Endothelial cell (in vitro differentiated cells): ENCODE results near the gene POLA1. TPM values are rescaled to one million over a fixed set of nuclear protein-coding genes. Genes with fewer than 3 reads are reported as not detected.

ENCODE experiments used
- DNase-seq: peaks from one replicate; pipeline ENCODE4 v3.0.0; 2021; ENCODE audit warnings: low spot score
- H3K27ac Mint-ChIP-seq: one replicate; pipeline ENCODE4 v1.8.0; 2021; ENCODE audit warnings: mixed read lengths, inconsistent platforms; ENCODE audit not compliant: unreplicated experiment
- H3K27me3 Mint-ChIP-seq: one replicate; pipeline ENCODE4 v1.8.0; 2021; ENCODE audit warnings: mild to moderate bottlenecking, moderate library complexity, mixed read lengths, inconsistent platforms; ENCODE audit not compliant: unreplicated experiment
- H3K36me3 Mint-ChIP-seq: one replicate; pipeline ENCODE4 v1.8.0; 2021; ENCODE audit warnings: mild to moderate bottlenecking, low read depth, mixed read lengths, inconsistent platforms; ENCODE audit not compliant: unreplicated experiment
- H3K4me1 Mint-ChIP-seq: one replicate; pipeline ENCODE4 v1.8.0; 2021; ENCODE audit warnings: mild to moderate bottlenecking, mixed read lengths, inconsistent platforms; ENCODE audit not compliant: unreplicated experiment
- H3K4me3 Mint-ChIP-seq: one replicate; pipeline ENCODE4 v1.8.0; 2021; ENCODE audit warnings: mild to moderate bottlenecking, mixed read lengths, inconsistent platforms; ENCODE audit not compliant: unreplicated experiment
- H3K9me3 Mint-ChIP-seq: one replicate; pipeline ENCODE4 v1.8.0; 2021; ENCODE audit warnings: mixed read lengths, inconsistent platforms; ENCODE audit not compliant: unreplicated experiment
- total RNA-seq: library from RNA; stranded (reverse); fragmentation: NEBNext Ultra II Directional; extraction: Animal tissue kit (Norgen Biotek cat#: 25700); gene quantifications from one replicate; pipeline ENCODE4 v1.2.1, GENCODE V29; 2021; ENCODE audit not compliant: unreplicated experiment
- TF ChIP-seq, protein P1 (sequence below): fragments of 200-600 bp; sonication (generic); IDR thresholded peaks from one replicate; pipeline ENCODE4 v1.5.0; 2021; ENCODE audit warnings: antibody characterized with exemption; ENCODE audit not compliant: unreplicated experiment

The POLA1 gene
- total RNA-seq, 1 donor from 2014 or later: 12.9 TPM

DNA sequence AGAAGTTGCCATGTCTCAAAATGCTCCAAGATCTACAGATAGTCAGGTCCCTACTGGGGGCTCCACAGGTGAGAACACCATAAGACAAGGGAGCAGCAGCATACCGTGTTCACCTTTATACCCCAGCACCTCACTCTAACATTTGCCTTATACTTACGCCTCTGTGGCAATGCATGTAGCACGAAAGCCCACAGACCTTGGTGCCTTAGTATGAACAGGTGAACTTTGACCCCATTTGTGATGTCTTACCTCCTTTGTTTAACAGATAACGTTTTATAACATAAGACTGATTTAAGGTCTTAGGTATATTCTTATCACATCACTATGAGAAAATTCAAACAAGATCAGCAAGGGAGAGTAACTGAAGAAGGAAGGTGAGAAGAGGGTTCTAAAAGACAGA, 193.2 kb downstream of the POLA1 start:
- no peaks in the 10 kb centered on the region for H3K4me1 Mint-ChIP-seq
- H3K36me3 Mint-ChIP-seq: no peaks in the 10 kb centered on the region
- TF ChIP-seq, protein P1, sequence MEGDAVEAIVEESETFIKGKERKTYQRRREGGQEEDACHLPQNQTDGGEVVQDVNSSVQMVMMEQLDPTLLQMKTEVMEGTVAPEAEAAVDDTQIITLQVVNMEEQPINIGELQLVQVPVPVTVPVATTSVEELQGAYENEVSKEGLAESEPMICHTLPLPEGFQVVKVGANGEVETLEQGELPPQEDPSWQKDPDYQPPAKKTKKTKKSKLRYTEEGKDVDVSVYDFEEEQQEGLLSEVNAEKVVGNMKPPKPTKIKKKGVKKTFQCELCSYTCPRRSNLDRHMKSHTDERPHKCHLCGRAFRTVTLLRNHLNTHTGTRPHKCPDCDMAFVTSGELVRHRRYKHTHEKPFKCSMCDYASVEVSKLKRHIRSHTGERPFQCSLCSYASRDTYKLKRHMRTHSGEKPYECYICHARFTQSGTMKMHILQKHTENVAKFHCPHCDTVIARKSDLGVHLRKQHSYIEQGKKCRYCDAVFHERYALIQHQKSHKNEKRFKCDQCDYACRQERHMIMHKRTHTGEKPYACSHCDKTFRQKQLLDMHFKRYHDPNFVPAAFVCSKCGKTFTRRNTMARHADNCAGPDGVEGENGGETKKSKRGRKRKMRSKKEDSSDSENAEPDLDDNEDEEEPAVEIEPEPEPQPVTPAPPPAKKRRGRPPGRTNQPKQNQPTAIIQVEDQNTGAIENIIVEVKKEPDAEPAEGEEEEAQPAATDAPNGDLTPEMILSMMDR: no peak
- no peak overlapping the region for H3K27ac Mint-ChIP-seq
- peaks cover 2% of the 10 kb centered on the region for H3K27me3 Mint-ChIP-seq
- H3K4me3 Mint-ChIP-seq: no peak overlapping the region
- DNase-seq: no peak
- H3K9me3 Mint-ChIP-seq: no peaks in the 10 kb centered on the region

DNA sequence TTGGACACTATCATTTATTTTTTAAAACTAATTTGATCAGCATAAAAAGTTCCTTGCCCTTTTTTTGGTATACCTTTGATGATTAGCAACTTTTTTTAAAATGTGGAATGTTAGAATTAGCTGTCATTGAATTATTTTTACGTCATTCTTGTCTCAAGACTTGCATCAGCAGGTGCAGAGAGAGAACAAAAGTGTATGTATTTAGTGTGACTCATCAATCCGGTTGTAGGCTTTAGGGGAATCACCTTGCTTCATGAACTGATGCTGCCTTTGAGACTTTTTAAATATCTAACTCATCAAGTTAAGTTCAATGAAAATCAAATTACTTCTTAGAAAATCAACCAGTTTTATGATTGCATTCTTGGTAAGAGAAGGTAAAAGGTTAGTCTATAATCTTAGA, 197.0 kb downstream of the POLA1 start:
- TF ChIP-seq, protein P1: no peak
- no peak for DNase-seq
- Mint-ChIP-seq H3K27ac (no peak overlapping the region), H3K36me3 (no peaks in the 10 kb centered on the region), H3K27me3 (no peaks in the 10 kb centered on the region), H3K4me3 (no peak overlapping the region), H3K9me3 (no peaks in the 10 kb centered on the region), H3K4me1 (no peaks in the 10 kb centered on the region)

DNA sequence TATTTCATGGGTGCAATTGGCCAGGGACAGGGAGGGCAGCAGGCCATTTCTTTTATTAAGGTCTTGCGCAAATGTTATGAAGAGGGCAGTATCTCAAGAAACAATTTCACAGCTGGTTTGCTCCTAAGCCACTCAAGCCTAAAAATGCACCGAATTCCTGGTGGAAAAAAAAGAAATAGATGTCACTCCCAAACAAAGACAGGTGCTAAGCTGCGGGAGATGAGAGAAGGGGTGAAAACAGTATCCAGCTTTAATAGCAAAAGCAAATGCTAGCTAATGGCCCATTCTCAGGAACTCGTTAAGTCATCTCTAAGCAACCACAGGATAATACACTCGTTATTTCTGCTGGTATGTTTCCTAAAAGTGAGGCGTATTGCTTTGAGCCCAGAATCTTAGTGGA, 205.7 kb downstream of the POLA1 start:
- no peaks in the 10 kb centered on the region for H3K9me3 Mint-ChIP-seq
- no peak overlapping the region for H3K27ac Mint-ChIP-seq
- TF ChIP-seq, protein P1: no peak
- no peak overlapping the region for H3K4me3 Mint-ChIP-seq
- no peaks in the 10 kb centered on the region for H3K4me1 Mint-ChIP-seq
- no peaks in the 10 kb centered on the region for H3K36me3 Mint-ChIP-seq
- H3K27me3 Mint-ChIP-seq: no peaks in the 10 kb centered on the region
- no peak for DNase-seq

DNA sequence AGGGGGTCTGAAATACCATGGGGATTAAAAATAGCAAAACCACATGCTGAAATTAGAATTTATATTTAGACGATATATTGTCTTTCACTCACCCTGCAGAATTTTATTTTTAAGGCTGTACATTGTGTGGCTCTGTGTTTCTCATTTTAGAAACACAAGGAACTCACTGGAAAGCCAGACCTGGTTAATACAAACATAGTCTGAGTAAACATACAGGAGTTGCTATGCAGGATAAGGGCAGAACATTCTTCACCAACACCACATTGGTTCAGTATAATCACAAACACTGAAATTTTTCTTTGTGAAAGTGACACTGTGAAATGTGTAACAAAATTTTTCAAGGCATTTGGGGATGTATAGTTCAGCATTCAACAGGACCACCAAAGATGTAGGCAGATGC, 206.5 kb downstream of the POLA1 start:
- no peak for DNase-seq
- no peaks in the 10 kb centered on the region for H3K36me3 Mint-ChIP-seq
- TF ChIP-seq, protein P1: no peak
- no peaks in the 10 kb centered on the region for H3K4me1 Mint-ChIP-seq
- H3K9me3 Mint-ChIP-seq: no peaks in the 10 kb centered on the region
- H3K27ac Mint-ChIP-seq: no peak overlapping the region
- no peaks in the 10 kb centered on the region for H3K27me3 Mint-ChIP-seq
- H3K4me3 Mint-ChIP-seq: no peak overlapping the region

DNA sequence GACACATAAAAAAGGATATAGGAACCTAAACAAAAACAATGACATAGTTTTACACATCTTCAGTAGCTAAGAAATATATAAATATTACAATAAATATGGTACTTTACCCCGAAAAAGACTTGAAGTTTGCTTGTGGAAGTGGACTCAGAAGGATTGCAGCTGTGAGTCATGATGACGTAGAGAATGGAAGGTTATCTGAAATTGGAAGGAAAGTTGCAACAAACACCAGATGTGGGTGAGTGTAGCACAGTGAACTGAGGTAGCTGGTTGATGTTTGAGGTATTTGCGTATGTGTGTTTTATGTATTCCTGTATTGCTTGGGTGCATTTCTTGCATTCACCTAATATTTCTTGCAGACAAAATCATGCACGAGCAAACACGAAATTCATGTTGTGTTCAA, 209.1 kb downstream of the POLA1 start:
- H3K4me3 Mint-ChIP-seq: no peak overlapping the region
- no peaks in the 10 kb centered on the region for H3K9me3 Mint-ChIP-seq
- peaks cover 2% of the 10 kb centered on the region for H3K4me1 Mint-ChIP-seq
- no peak overlapping the region for H3K27ac Mint-ChIP-seq
- no peak for DNase-seq
- no peaks in the 10 kb centered on the region for H3K36me3 Mint-ChIP-seq
- H3K27me3 Mint-ChIP-seq: no peaks in the 10 kb centered on the region
- TF ChIP-seq, protein P1: no peak
